ENCODE data around the gene TMEM129.

DNA sequence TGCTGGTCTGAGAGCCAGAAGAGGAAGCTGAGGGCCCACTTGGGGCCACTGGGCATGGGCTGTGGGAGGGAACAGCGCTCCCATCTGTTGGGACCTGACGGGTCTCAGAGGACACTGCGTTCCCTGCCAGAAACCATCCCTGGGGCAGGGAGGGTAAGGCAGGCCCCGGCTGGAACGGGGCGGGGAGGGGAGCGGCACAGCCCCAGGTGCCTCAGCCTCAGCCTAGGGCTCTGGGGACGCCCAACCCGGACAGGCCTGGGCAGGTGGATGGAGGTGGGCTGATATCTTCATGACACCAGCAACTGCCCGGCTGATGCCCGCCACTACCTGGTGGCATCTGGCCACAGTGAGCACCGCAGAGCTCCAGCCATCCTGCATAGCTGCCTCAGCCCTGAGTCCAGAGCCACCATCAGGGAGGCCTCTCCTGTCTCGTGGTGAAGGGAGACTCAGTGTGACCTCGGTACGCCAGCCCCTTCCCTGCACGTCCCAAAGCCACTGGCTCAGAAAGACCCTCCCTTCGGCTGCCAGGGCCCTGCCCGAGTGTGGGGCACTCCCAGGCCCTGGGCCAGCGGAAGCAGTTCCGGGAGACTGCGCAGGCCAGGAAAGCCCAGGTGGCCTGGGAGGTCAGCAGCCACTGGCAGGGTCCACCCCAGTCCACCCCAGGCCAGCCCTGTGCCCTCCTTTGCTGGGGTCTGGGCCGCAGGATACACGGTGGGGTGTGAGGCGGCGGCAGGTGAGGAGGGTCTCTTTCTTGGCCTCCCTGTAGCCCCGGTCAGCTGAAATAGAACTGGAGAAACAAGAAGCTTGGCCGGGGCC is 37.4 kb upstream of the TMEM129 start:
- TF ChIP-seq, protein P1, sequence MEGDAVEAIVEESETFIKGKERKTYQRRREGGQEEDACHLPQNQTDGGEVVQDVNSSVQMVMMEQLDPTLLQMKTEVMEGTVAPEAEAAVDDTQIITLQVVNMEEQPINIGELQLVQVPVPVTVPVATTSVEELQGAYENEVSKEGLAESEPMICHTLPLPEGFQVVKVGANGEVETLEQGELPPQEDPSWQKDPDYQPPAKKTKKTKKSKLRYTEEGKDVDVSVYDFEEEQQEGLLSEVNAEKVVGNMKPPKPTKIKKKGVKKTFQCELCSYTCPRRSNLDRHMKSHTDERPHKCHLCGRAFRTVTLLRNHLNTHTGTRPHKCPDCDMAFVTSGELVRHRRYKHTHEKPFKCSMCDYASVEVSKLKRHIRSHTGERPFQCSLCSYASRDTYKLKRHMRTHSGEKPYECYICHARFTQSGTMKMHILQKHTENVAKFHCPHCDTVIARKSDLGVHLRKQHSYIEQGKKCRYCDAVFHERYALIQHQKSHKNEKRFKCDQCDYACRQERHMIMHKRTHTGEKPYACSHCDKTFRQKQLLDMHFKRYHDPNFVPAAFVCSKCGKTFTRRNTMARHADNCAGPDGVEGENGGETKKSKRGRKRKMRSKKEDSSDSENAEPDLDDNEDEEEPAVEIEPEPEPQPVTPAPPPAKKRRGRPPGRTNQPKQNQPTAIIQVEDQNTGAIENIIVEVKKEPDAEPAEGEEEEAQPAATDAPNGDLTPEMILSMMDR (conservative IDR thresholded peaks at IDR 0.05) = no peak
- TF ChIP-seq EZH2 (IDR thresholded peaks at IDR 0.05; ENCODE audit: low read depth) = no peak

Data from PC-9 (cell line).